RWPE1 (cell line): ENCODE measurements around the gene ANKRD11.

Experiments used
- CTCF ChIA-PET: fragments of 350-600 bp; sonication (Branson Sonifier 250); formaldehyde crosslinking; extraction: SDS; loops from one replicate; lab custom pipeline; 2021; lab: Yijun Ruan, JAX
- POLR2A ChIA-PET: fragments of 400-600 bp; formaldehyde crosslinking; extraction: SDS; loops from one replicate; lab custom pipeline; 2020; ENCODE audit warnings: antibody characterized with exemption; ENCODE audit not compliant: low non-redundant PET; lab: Yijun Ruan, JAX
- DNase-seq: peaks from one replicate; pipeline ENCODE4 v3.0.0; 2012; ENCODE audit warnings: low spot score
- H3K27ac ChIP-seq: fragments of 450-650 bp; 2 replicates; pipeline ENCODE4 v1.5.1; 2017
- TF ChIP-seq, protein P1 (sequence below): fragments of 450-650 bp; conservative IDR thresholded peaks from 2 replicates; pipeline ENCODE4 v1.5.1; 2017; ENCODE audit warnings: low read depth, mild to moderate bottlenecking

ANKRD11 gene

DNA sequence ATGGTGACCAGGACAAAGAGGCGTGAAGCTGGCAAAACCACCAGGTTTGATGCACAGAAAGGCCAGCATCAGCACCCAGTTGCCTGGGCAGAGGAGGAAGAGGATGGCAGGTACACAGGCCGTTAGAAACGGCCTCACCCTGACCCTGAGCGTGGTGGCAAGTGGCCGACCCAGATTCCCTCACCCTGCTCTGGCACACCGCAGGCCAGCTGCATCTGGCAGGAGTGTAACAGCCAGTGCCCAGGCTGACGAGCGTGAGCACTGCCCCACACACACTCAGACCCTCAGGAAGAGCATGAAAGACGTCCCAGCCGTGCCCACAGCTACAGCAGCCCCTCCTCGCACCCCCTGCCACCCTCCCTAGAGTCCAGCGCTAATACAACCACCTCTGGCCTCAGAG is 82.0 kb downstream of the ANKRD11 start:
- ChIA-PET POLR2A (no interaction called here), CTCF (interaction anchor here (0.5 to 0.6 kb wide), 2 partner anchors 48 to 190 kb away, joined by 4 read pairs; no protein-coding TSS in a partner anchor)
- DNase-seq: no peak
- TF ChIP-seq, protein P1, sequence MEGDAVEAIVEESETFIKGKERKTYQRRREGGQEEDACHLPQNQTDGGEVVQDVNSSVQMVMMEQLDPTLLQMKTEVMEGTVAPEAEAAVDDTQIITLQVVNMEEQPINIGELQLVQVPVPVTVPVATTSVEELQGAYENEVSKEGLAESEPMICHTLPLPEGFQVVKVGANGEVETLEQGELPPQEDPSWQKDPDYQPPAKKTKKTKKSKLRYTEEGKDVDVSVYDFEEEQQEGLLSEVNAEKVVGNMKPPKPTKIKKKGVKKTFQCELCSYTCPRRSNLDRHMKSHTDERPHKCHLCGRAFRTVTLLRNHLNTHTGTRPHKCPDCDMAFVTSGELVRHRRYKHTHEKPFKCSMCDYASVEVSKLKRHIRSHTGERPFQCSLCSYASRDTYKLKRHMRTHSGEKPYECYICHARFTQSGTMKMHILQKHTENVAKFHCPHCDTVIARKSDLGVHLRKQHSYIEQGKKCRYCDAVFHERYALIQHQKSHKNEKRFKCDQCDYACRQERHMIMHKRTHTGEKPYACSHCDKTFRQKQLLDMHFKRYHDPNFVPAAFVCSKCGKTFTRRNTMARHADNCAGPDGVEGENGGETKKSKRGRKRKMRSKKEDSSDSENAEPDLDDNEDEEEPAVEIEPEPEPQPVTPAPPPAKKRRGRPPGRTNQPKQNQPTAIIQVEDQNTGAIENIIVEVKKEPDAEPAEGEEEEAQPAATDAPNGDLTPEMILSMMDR: no peak
- H3K27ac ChIP-seq: peak overlapping the region; percentile 83

DNA sequence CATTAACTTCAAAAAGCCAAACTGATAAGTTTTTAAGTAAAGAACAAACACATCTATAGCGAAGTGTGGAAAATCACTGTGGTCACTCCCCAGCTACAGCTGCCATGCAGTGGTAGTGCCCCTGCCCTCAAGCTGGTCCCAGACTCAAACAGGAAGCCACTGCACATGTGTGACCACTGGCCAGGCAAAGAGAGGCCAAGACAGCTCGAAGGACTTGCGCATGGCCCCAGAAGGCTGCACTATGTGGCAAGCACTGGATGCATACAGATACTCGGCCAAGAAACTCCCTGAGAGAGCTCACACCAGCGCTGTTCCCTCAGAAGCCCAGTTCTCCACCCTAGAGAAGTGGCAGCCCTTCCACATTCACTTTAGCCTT is 82.4 kb downstream of the ANKRD11 start:
- TF ChIP-seq, protein P1: no peak
- ChIA-PET CTCF (interaction anchor here (0.6 kb wide), 1 partner anchor 190 kb away, joined by 4 read pairs; no protein-coding TSS in a partner anchor), POLR2A (no interaction called here)
- DNase-seq: no peak
- peak overlapping the region; percentile 83 for H3K27ac ChIP-seq

DNA sequence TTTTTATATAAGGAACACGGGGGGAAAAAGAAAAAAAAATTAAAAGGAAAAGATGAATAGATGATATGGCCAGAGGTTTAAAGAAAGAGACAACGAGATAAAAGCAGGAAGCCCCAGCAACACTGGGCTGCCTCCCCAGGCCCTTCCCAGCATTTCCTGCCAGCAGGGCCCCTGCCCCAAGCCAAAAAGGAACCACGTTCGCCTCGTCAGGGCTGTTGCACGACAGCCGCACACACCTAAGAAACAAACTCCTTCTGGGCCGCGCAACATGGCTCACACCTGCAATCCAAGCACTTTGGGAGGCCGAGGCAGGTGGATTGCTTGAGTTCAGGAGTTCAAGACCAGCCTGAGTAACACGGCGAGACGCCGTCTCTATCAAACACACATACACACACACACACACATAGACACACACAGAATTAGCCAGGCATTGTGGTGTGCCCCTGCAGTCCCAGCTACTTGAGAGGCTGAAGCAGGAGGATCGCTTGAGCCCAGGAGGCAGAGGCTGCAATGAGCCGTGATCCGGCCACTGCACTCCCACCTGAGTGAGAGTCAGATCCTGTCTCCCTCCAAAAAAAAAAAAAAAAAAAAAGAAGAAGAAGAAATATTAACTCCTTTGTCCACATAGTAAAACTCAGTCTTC is 83.0 kb downstream of the ANKRD11 start:
- H3K27ac ChIP-seq: peak overlapping the region; percentile 83
- POLR2A ChIA-PET: no interaction called here
- DNase-seq: no peak
- TF ChIP-seq, protein P1: no peak
- CTCF ChIA-PET: interaction anchor here (0.6 kb wide), 1 partner anchor 190 kb away, joined by 4 read pairs; no protein-coding TSS in a partner anchor

DNA sequence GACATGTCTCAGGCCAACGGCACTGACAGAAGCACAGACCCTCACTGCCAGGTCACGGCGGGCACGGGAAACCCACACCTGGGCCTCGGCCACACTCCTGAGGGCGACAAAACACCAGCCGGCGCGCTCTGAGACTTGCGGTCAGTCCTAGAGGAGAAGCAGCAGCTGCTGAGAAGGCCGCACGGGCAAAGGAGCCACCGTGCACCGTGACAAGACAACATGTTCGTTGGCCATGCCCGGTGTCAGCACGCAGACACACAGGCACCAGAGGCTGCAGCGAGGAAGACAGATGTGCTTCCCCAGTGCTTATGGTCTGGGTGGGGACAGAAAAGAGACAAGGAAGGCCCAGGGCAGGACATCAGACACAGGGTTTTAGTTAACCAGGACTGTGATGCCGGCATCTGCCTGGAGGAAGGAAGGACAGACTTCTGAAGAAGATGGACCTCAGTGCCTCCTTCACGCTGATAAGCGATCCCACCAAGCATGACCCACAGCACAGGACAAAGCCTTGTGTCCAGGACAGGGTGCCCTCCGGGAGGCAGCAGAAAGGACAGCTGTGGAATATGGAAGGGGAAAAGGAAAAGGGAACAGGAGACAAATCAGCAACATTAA is 84.0 kb downstream of the ANKRD11 start:
- ChIA-PET POLR2A (no interaction called here), CTCF (interaction anchor here (0.9 kb wide), 1 partner anchor 11 kb away, joined by 3 read pairs; no protein-coding TSS in a partner anchor)
- TF ChIP-seq, protein P1: no peak
- no peak for DNase-seq
- peak overlapping the region; percentile 83 for H3K27ac ChIP-seq

DNA sequence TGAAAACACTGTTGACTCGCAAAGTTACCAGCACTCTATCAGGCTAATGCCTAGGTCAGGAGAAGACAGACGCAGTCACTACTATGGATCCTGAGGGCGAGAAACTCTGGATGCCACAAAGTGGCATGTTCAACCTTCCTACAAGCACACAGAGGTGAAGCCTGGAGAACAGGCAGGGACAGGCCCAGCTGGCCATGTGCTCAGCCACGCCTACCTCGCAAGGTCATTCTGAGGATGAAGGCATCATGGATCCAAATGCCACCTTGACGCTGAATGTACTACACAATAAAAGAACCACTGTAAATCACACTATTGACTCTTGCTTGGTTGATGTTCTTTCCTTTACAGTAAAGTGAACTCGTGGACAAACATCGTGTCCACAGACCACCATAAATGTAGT is 85.8 kb downstream of the ANKRD11 start:
- POLR2A ChIA-PET: no interaction called here
- peak; percentile 52 for DNase-seq
- CTCF ChIA-PET: interaction anchor here (0.6 kb wide), 1 partner anchor 84 kb away, joined by 3 read pairs; no protein-coding TSS in a partner anchor
- peak overlapping the region; percentile 83 for H3K27ac ChIP-seq
- TF ChIP-seq, protein P1: no peak

DNA sequence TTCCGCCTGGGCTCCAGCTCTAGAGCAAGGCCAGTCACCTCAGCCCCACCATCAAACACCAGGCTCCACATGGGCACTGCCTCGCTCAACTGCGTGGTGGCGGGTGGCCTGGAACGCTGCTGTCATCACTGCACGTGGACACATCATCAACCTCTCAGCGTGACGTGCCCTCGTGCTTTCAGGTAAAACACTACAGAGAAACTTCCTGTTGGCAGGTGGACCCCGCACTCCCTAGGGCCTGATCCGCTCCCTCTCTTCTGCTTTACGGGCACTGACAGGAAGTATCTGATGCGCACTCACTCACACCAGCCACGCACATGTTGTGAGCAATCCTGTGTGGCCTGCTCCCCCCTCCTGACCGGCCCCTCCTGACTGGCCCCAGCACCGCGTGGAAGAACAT is 87.4 kb downstream of the ANKRD11 start:
- TF ChIP-seq, protein P1: no peak
- ChIA-PET POLR2A (no interaction called here), CTCF (no interaction called here)
- DNase-seq: no peak
- H3K27ac ChIP-seq: peak overlapping the region; percentile 83
